ENCODE results near the gene PAQR7.

DNA sequence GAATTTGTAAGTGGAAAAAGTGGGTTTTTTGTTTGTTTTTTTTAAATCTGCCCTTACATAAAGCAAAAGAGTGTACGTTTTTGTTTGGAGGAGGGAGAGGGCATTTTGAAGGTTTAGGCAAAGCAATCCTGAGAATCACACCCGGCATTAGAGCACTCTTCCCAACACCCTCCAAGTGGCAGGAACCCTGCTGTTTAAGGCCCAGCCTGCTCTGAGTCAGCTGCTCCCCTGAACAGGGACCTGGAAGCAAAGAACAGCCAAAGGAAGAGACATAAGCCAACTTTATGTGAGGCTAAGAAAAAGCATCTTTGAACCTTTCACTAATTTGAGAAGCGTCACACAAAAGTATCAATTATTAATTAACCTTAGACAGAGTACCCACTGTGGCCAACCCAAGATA is 38.8 kb downstream of the PAQR7 start:
- TF ChIP-seq, protein P1, sequence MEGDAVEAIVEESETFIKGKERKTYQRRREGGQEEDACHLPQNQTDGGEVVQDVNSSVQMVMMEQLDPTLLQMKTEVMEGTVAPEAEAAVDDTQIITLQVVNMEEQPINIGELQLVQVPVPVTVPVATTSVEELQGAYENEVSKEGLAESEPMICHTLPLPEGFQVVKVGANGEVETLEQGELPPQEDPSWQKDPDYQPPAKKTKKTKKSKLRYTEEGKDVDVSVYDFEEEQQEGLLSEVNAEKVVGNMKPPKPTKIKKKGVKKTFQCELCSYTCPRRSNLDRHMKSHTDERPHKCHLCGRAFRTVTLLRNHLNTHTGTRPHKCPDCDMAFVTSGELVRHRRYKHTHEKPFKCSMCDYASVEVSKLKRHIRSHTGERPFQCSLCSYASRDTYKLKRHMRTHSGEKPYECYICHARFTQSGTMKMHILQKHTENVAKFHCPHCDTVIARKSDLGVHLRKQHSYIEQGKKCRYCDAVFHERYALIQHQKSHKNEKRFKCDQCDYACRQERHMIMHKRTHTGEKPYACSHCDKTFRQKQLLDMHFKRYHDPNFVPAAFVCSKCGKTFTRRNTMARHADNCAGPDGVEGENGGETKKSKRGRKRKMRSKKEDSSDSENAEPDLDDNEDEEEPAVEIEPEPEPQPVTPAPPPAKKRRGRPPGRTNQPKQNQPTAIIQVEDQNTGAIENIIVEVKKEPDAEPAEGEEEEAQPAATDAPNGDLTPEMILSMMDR (IDR thresholded peaks at IDR 0.05): no peak
- TF ChIP-seq POLR2A (IDR thresholded peaks at IDR 0.05): no peak

Data from esophagus squamous epithelium (tissue), 4 donors.